WI38 (cell line): Measurements from ENCODE around the gene RGS13.
"Not testable (repeated sequence)": the region's sequence is repeated elsewhere in the genome, so short reads cannot be mapped to it uniquely, and the experiment has no call there.

ENCODE experiments used
- H3K4me3 ChIP-seq: 2 replicates; pipeline ENCODE4 v1.5.1; 2011; ENCODE audit warnings: low read depth, mild to moderate bottlenecking, control low read depth, low read length
- CTCF ChIP-seq: IDR thresholded peaks from 2 replicates; pipeline ENCODE4 v1.5.1; 2012; ENCODE audit warnings: low read depth, mild to moderate bottlenecking, control low read depth, low read length

RGS13 gene

GRCh38 chr1:192678099-192678498 lies 42.2 kb downstream of the RGS13 start:
- H3K4me3 ChIP-seq: no peak overlapping the region
- TF ChIP-seq CTCF: no peak

- no peak for TF ChIP-seq CTCF
- H3K4me3 ChIP-seq: no peak overlapping the region
Observed at GRCh38 chr1:192682335-192682734, 46.4 kb downstream of the RGS13 start.

GRCh38 chr1:192683081-192683480 lies 47.1 kb downstream of the RGS13 start:
- not testable (repeated sequence) for H3K4me3 ChIP-seq

GRCh38 chr1:192689459-192689858 lies 53.5 kb downstream of the RGS13 start:
- H3K4me3 ChIP-seq: no peak overlapping the region
- TF ChIP-seq CTCF: no peak

- no peak overlapping the region for H3K4me3 ChIP-seq
- no peak for TF ChIP-seq CTCF
Observed at GRCh38 chr1:192691041-192691440, 55.1 kb downstream of the RGS13 start.

- no peak for TF ChIP-seq CTCF
Observed at GRCh38 chr1:192696082-192696481, 60.1 kb downstream of the RGS13 start.

GRCh38 chr1:192697771-192698170 lies 61.8 kb downstream of the RGS13 start:
- no peak overlapping the region for H3K4me3 ChIP-seq
- no peak for TF ChIP-seq CTCF

More at GRCh38 chr1:192696082-192696481, 60.1 kb downstream of the RGS13 start:
- no peak overlapping the region for H3K4me3 ChIP-seq

GRCh38 chr1:192698731-192699130 lies 62.8 kb downstream of the RGS13 start:
- no peak overlapping the region for H3K4me3 ChIP-seq
- no peak for TF ChIP-seq CTCF
